Peyer's patch (tissue), 4 donors: ENCODE data around the gene HLA-DRA.

Experiments used
- POLR2A ChIP-seq, 2 donors: fragments of 450-650 bp; IDR thresholded peaks; one replicate each; pipeline ENCODE4 v1.5.1; 2017; ENCODE audit warnings: antibody characterized with exemption in 2 of 2, mild to moderate bottlenecking in 2 of 2, moderate library complexity in 2 of 2
- TF ChIP-seq, protein P1 (sequence below), 6 experiments: fragments of 450-650 bp in 4 of 6; fragments of 200-600 bp in 2 of 6; sonication (generic) in 1 of 6; IDR thresholded peaks; one replicate each; pipeline ENCODE4 v1.5.1; 2017 to 2019; ENCODE audit warnings: antibody characterized with exemption in 6 of 6, mild to moderate bottlenecking in 3 of 6, moderate library complexity in 1 of 6

DNA sequence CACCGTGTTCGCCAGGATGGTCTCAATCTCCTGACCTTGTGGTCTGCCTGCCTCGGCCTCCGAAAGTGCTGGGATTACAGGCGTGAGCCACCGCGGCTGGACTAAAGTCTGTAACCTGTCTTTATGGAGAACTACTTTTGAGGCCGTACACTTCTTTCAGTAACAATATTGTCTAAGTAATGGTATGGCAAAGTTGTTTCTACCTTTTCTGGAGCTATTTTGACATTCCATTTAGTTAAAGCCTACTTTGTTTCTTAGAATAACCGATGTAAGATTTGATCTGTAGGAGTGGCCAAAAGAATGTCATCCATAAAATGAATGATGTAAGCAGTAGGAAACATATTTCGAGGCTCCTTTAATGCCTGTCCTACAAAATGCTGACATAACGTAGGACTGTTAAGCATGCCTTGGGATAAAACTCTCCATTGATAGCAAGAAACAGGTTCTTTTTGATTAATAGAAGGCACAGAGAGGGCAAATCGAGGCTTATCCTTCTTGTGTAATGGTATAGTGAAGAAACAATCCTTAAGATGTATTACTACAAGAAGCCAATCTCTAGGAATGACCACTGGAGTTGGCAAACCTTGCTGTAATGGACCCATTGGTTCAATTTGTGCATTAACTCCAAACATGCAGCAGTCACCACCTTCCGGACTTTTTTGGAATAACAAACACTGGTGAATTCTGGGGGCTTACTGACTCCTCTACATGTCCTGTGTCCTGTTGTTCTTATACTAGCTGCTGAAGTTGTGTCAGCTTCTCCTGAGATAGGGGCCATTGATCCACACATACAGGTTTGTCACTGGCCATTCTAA, 35.9 kb downstream of the HLA-DRA start:
- TF ChIP-seq, protein P1, sequence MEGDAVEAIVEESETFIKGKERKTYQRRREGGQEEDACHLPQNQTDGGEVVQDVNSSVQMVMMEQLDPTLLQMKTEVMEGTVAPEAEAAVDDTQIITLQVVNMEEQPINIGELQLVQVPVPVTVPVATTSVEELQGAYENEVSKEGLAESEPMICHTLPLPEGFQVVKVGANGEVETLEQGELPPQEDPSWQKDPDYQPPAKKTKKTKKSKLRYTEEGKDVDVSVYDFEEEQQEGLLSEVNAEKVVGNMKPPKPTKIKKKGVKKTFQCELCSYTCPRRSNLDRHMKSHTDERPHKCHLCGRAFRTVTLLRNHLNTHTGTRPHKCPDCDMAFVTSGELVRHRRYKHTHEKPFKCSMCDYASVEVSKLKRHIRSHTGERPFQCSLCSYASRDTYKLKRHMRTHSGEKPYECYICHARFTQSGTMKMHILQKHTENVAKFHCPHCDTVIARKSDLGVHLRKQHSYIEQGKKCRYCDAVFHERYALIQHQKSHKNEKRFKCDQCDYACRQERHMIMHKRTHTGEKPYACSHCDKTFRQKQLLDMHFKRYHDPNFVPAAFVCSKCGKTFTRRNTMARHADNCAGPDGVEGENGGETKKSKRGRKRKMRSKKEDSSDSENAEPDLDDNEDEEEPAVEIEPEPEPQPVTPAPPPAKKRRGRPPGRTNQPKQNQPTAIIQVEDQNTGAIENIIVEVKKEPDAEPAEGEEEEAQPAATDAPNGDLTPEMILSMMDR (IDR thresholded peaks at IDR 0.05), result no peak
- TF ChIP-seq POLR2A (IDR thresholded peaks at IDR 0.05), result no peak
